GM18858 (cell line): ENCODE data around the gene TNRC6C.

Experiments
- ATAC-seq: cut with Tn5 transposase; IDR thresholded peaks from one replicate; pipeline ENCODE4 v1.9.1; 2021; ENCODE audit not compliant: unreplicated experiment

Gene TNRC6C

GRCh38 chr17:78124081-78124835 is 165.8 kb downstream of the TNRC6C start:
- ATAC-seq = no peak

- ATAC-seq = no peak
Measured at GRCh38 chr17:78124836-78125137, 166.3 kb downstream of the TNRC6C start.

GRCh38 chr17:78125138-78125913 is 166.8 kb downstream of the TNRC6C start:
- no peak for ATAC-seq

- no peak for ATAC-seq
Measured at GRCh38 chr17:78125976-78126894, 167.7 kb downstream of the TNRC6C start.

GRCh38 chr17:78126895-78127238 is 168.4 kb downstream of the TNRC6C start:
- ATAC-seq = no peak

GRCh38 chr17:78127239-78127887 is 168.9 kb downstream of the TNRC6C start:
- ATAC-seq = no peak

- no peak for ATAC-seq
Measured at GRCh38 chr17:78127888-78128550, 169.5 kb downstream of the TNRC6C start.

GRCh38 chr17:78128551-78129350 is 170.2 kb downstream of the TNRC6C start, which contains the start of gene TMC6:
TMC6 (minus strand) TSS chr17:78128755; CDS start chr17:78126832, 1,923 bp downstream.
- ATAC-seq = no peak

- ATAC-seq = no peak
Measured at GRCh38 chr17:78129351-78130089, 171.0 kb downstream of the TNRC6C start.

GRCh38 chr17:78130090-78130436 is 171.6 kb downstream of the TNRC6C start:
- no peak for ATAC-seq

- ATAC-seq = no peak
Measured at GRCh38 chr17:78130437-78131101, 172.1 kb downstream of the TNRC6C start, which contains the start of gene TMC8. TMC8 (plus strand) TSS chr17:78130771; CDS start chr17:78131589, 818 bp downstream.

GRCh38 chr17:78131172-78132083 is 172.9 kb downstream of the TNRC6C start:
- ATAC-seq = no peak

GRCh38 chr17:78132084-78132676 is 173.7 kb downstream of the TNRC6C start:
- ATAC-seq = no peak

GRCh38 chr17:78132767-78133178 is 174.3 kb downstream of the TNRC6C start:
- ATAC-seq = no peak

- no peak for ATAC-seq
Measured at GRCh38 chr17:78133179-78133951, 174.9 kb downstream of the TNRC6C start.
